Measurements from ENCODE around the gene ZNF609.

- TF ChIP-seq CTCF (IDR thresholded peaks at IDR 0.05; ENCODE audit: poor library complexity, severe bottlenecking) (no peak), MXI1 (conservative IDR thresholded peaks at IDR 0.05; ENCODE audit: poor library complexity, severe bottlenecking) (no peak), POLR2AphosphoS5 (IDR thresholded peaks at IDR 0.05) (no peak), SMC3 (conservative IDR thresholded peaks at IDR 0.05; ENCODE audit: poor library complexity) (no peak), EZH2 (IDR thresholded peaks at IDR 0.05; ENCODE audit: borderline replicate concordance, insufficient read depth, low read length, poor library complexity, severe bottlenecking) (no peak), RAD21 (conservative IDR thresholded peaks at IDR 0.05) (no peak)
These were observed 177.0 kb downstream of the ZNF609 start for GRCh38 chr15:64637412-64637811.

Measured in neural cell (in vitro differentiated cells).